Activated CD4-positive, alpha-beta T cell treated with anti-CD3 and anti-CD28 coated beads, Interleukin-2, amount 50 U/mL, for 4 hours (primary cell): ENCODE data around the gene AKIRIN2.
"Not testable (repeated sequence)": the region's sequence is repeated elsewhere in the genome, so short reads cannot be mapped to it uniquely, and the experiment has no call there.

Source experiments
- DNase-seq, 2 experiments: peaks; one replicate each; pipeline ENCODE4 v3.0.0-alpha.2; 2020

AKIRIN2 gene

GRCh38 chr6:87716928-87717614 is 15.0 kb upstream of the AKIRIN2 start:
- DNase-seq, result no peak

- DNase-seq, result no peak
These were observed 12.2 kb upstream of the AKIRIN2 start for GRCh38 chr6:87714093-87714842.

- DNase-seq, result not testable (repeated sequence)
These were observed 10.7 kb upstream of the AKIRIN2 start for GRCh38 chr6:87712713-87713112.

- no peak for DNase-seq
These were observed 8.1 kb upstream of the AKIRIN2 start for GRCh38 chr6:87710090-87710489.

- not testable (repeated sequence) for DNase-seq
These were observed 6.8 kb upstream of the AKIRIN2 start for GRCh38 chr6:87708581-87709427.

- DNase-seq, result no peak
These were observed 4.3 kb upstream of the AKIRIN2 start for GRCh38 chr6:87706187-87706966.

GRCh38 chr6:87705070-87705691 is 3.1 kb upstream of the AKIRIN2 start:
- no peak for DNase-seq

- DNase-seq, result not testable (repeated sequence)
These were observed 1.0 kb upstream of the AKIRIN2 start for GRCh38 chr6:87703039-87703438.

GRCh38 chr6:87702589-87702945 is 534 bp upstream of the AKIRIN2 start:
- DNase-seq, result no peak

GRCh38 chr6:87701344-87701675 is 723 bp downstream of the AKIRIN2 start:
- DNase-seq, result peak in 1 of 2 experiments; percentile 7

- peak; percentile 20 to 24 for DNase-seq
These were observed 1.4 kb downstream of the AKIRIN2 start for GRCh38 chr6:87700397-87701343.

GRCh38 chr6:87699576-87699975 is 2.5 kb downstream of the AKIRIN2 start:
- DNase-seq, result no peak

GRCh38 chr6:87698547-87699006 is 3.5 kb downstream of the AKIRIN2 start:
- DNase-seq, result no peak

GRCh38 chr6:87697581-87698546 is 4.2 kb downstream of the AKIRIN2 start:
- no peak for DNase-seq

- DNase-seq, result not testable (repeated sequence)
These were observed 5.2 kb downstream of the AKIRIN2 start for GRCh38 chr6:87696817-87697216.

- no peak for DNase-seq
These were observed 9.9 kb downstream of the AKIRIN2 start for GRCh38 chr6:87692086-87692485.

- no peak for DNase-seq
These were observed 11.6 kb downstream of the AKIRIN2 start for GRCh38 chr6:87690441-87690840.

- not testable (repeated sequence) for DNase-seq
These were observed 14.1 kb downstream of the AKIRIN2 start for GRCh38 chr6:87687893-87688292.

GRCh38 chr6:87687296-87687695 is 14.7 kb downstream of the AKIRIN2 start:
- DNase-seq, result no peak
